Mesenchymal stem cell (in vitro differentiated cells and primary cell): ENCODE data around the gene AMZ1.
"Not testable (repeated sequence)": the region's sequence is repeated elsewhere in the genome, so short reads cannot be mapped to it uniquely, and the experiment has no call there.

Source experiments
- DNase-seq: peaks from one replicate; pipeline ENCODE4 v3.0.0-alpha.2; 2013
- H2AFZ ChIP-seq: one replicate; pipeline ENCODE4 v1.6.1; 2013; ENCODE audit warnings: low read depth, mild to moderate bottlenecking, control low read depth, inconsistent platforms, low read length, moderate library complexity
- H2AK5ac ChIP-seq: 2 replicates; pipeline ENCODE4 v1.6.1; 2013; ENCODE audit warnings: low read length, moderate library complexity, mild to moderate bottlenecking, inconsistent platforms; ENCODE audit not compliant: severe bottlenecking
- H2BK120ac ChIP-seq: one replicate; pipeline ENCODE4 v1.6.1; 2013; ENCODE audit warnings: low read depth, mild to moderate bottlenecking, inconsistent platforms, low read length, moderate library complexity
- H2BK12ac ChIP-seq, 2 experiments: one replicate each; pipeline ENCODE4 v1.6.1; 2013; ENCODE audit warnings: inconsistent platforms in 2 of 2, low read length in 2 of 2, mild to moderate bottlenecking in 2 of 2, moderate library complexity in 2 of 2, control low read depth in 1 of 2
- H2BK15ac ChIP-seq: one replicate; pipeline ENCODE4 v1.6.1; 2013; ENCODE audit warnings: mild to moderate bottlenecking, low read depth, inconsistent platforms; ENCODE audit not compliant: poor library complexity, severe bottlenecking
- H2BK5ac ChIP-seq: 2 replicates; pipeline ENCODE4 v1.6.1; 2013; ENCODE audit warnings: low read depth, mild to moderate bottlenecking, low read length, control low read depth, inconsistent platforms; ENCODE audit not compliant: poor library complexity, severe bottlenecking
- H3K14ac ChIP-seq, 2 experiments: one replicate each; pipeline ENCODE4 v1.6.1; 2013; ENCODE audit warnings: inconsistent platforms in 2 of 2, low read length in 2 of 2, control low read depth in 1 of 2, mild to moderate bottlenecking in 1 of 2, moderate library complexity in 1 of 2
- H3K18ac ChIP-seq, 2 experiments: one replicate each; pipeline ENCODE4 v1.6.1; 2013; ENCODE audit warnings: inconsistent platforms in 2 of 2, low read length in 2 of 2, control low read depth in 1 of 2, low read depth in 1 of 2, mild to moderate bottlenecking in 1 of 2
- H3K23ac ChIP-seq, 2 experiments: one replicate each; pipeline ENCODE4 v1.6.1; 2013; ENCODE audit warnings: inconsistent platforms in 2 of 2, low read length in 2 of 2, mild to moderate bottlenecking in 2 of 2, moderate library complexity in 2 of 2, control low read depth in 1 of 2
- H3K27ac ChIP-seq: 2 replicates; pipeline ENCODE4 v1.5.1; 2013; ENCODE audit warnings: mild to moderate bottlenecking, moderate library complexity, low read length, control low read depth, inconsistent platforms; ENCODE audit not compliant: poor library complexity, severe bottlenecking
- H3K27me3 ChIP-seq, 2 experiments: 2 replicates each; pipeline versions ENCODE4 v1.6.1 to v1.7.0; 2013; ENCODE audit warnings: low read length in 2 of 2, mild to moderate bottlenecking in 2 of 2, moderate library complexity in 2 of 2, control low read depth in 1 of 2, inconsistent platforms in 1 of 2; ENCODE audit not compliant: control insufficient read depth in 1 of 2, insufficient read depth in 1 of 2
- H3K36me3 ChIP-seq, 2 experiments: 2 replicates each; pipeline versions ENCODE4 v1.6.1 to v1.7.0; 2013; ENCODE audit warnings: low read length in 2 of 2, control low read depth in 1 of 2, inconsistent platforms in 1 of 2, low read depth in 1 of 2, mild to moderate bottlenecking in 1 of 2; ENCODE audit not compliant: insufficient read depth in 2 of 2, control insufficient read depth in 1 of 2
- H3K4ac ChIP-seq, 2 experiments: one replicate each; pipeline ENCODE4 v1.6.1; 2013; ENCODE audit warnings: inconsistent platforms in 2 of 2, low read length in 2 of 2, mild to moderate bottlenecking in 2 of 2, moderate library complexity in 2 of 2, control low read depth in 1 of 2, low read depth in 1 of 2
- H3K4me1 ChIP-seq: 2 replicates; pipeline ENCODE4 v1.6.1; 2013; ENCODE audit warnings: low read depth, low read length, control low read depth; ENCODE audit not compliant: control insufficient read depth, insufficient read depth
- H3K4me2 ChIP-seq: 2 replicates; pipeline ENCODE4 v1.6.1; 2013; ENCODE audit warnings: low read length, mild to moderate bottlenecking, inconsistent platforms; ENCODE audit not compliant: poor library complexity, severe bottlenecking
- H3K4me3 ChIP-seq, 2 experiments: 2 replicates each; pipeline versions ENCODE4 v1.5.1 to v1.7.0; 2013; ENCODE audit warnings: low read length in 2 of 2, mild to moderate bottlenecking in 2 of 2, control low read depth in 1 of 2, low read depth in 1 of 2; ENCODE audit not compliant: insufficient read depth in 1 of 2
- H3K79me1 ChIP-seq: replicated peaks from 2 replicates; pipeline ENCODE4 v1.6.1; 2013; ENCODE audit warnings: mild to moderate bottlenecking, control low read depth, low read length, inconsistent platforms; ENCODE audit not compliant: poor library complexity, severe bottlenecking
- H3K9ac ChIP-seq: 2 replicates; pipeline ENCODE4 v1.7.0; 2013; ENCODE audit warnings: mild to moderate bottlenecking, low read length, moderate library complexity
- H3K9me3 ChIP-seq: 2 replicates; pipeline ENCODE4 v1.7.0; 2013; ENCODE audit warnings: mild to moderate bottlenecking, low read length; ENCODE audit not compliant: control insufficient read depth
- H4K8ac ChIP-seq: one replicate; pipeline ENCODE4 v1.6.1; 2013; ENCODE audit warnings: inconsistent platforms, mild to moderate bottlenecking, low read length, moderate library complexity
- H4K91ac ChIP-seq: one replicate; pipeline ENCODE4 v1.6.1; 2013; ENCODE audit warnings: mild to moderate bottlenecking, low read length, inconsistent platforms
- WGBS: methylation state at CpG from one replicate; pipeline ENCODE4 v1.1.7; 2013; ENCODE audit warnings: mixed read lengths; 5-methylcytosine and 5-hydroxymethylcytosine counted together

AMZ1 gene

DNA sequence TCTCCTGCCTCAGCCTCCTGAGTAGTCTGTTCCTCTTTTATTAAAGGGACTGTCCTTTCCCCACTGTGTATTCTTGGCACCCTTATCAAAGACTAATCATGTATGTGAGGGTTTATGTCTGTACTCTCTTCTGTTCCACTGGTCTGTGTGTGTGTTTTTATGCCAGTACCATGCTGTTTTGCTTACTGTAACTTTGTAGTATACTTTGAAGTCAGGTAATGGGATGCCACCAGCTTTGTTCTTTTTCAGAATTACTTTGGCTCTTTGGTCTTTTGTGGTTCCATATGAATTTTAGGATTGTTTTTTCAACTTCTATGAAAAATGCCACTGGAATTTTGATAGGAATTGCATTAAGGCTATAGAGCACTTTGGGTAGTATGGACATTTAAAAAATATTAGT is 14.1 kb upstream of the AMZ1 start:
- Histone ChIP-seq H2BK5ac (no peak overlapping the region), H3K4me1 (peaks cover 7% of the 10 kb centered on the region), H3K4me2 (no peak overlapping the region), H3K27me3 (peaks cover 0 to 15% of the 10 kb centered on the region in 2 experiments), H2AFZ (no peak overlapping the region), H3K9ac (no peak overlapping the region), H3K14ac (no peak overlapping the region), H2BK15ac (no peak overlapping the region), H3K18ac (no peak overlapping the region), H4K91ac (no peak overlapping the region), H3K9me3 (peaks cover 7% of the 10 kb centered on the region), H3K79me1 (no peaks in the 10 kb centered on the region), H4K8ac (no peak overlapping the region), H3K4ac (no peak overlapping the region), H2AK5ac (no peak overlapping the region), H3K27ac (no peak overlapping the region), H3K36me3 (no peaks in the 10 kb centered on the region), H3K23ac (no peak overlapping the region), H3K4me3 (no peak overlapping the region), H2BK12ac (no peak overlapping the region), H2BK120ac (no peak overlapping the region)
- no peak for DNase-seq

DNA sequence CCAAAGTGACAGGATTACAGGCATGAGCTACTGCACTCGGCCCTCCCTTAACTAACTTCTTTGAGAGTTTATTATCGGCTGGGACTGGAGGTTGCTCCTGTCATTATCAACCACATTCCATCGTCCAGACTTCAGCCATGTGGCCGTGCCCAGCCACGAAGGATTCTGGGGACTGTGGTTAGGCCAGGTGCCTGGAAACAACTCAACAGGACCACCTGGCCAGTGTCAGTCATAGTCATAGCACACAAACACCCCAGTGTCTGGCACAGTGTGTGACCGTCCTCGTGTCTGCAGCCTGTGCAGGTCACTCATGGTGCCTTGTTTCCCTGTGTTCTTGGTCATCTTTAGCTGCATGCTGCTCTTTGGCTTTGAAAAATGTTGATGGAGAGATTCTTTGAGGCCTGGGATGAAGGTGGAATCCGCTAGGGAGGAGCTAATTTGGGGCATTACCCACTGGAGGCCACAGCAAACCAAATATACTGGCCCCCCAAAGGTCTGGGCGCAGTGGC is 12.7 kb upstream of the AMZ1 start:
- no peaks in the 10 kb centered on the region for H3K79me1 ChIP-seq
- no peak overlapping the region for H3K4me2 ChIP-seq
- WGBS = 83% methylated on average over 8 of the region's 9 CpGs

DNA sequence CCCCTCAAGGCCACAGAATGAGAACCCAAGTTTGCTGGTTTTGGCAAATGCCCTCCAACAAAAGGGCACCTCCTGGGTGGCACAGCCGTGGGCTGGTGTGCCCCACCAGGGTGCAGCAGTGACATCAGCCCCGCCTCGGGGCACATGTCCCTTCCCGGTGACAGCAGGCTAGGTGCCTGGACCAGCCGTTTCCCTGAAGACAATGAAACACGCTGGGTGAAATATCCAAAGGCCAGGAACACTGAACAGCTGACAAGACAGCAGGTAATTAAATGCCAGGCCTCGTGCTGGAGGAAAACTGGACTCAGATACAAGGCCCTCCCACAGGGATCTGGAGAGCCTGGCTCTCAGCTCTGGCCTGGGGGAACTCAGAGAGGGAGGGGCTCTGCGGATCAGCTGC is 11.4 kb upstream of the AMZ1 start:
- not testable (repeated sequence) for H3K4me1 ChIP-seq, H3K79me1 ChIP-seq, DNase-seq, H4K91ac ChIP-seq, H4K8ac ChIP-seq, H3K23ac ChIP-seq, H2BK120ac ChIP-seq, H3K18ac ChIP-seq, H3K27ac ChIP-seq, H2BK5ac ChIP-seq, H3K36me3 ChIP-seq, H2BK12ac ChIP-seq, H2BK15ac ChIP-seq, H3K9ac ChIP-seq, H3K4me3 ChIP-seq, H3K9me3 ChIP-seq, H2AFZ ChIP-seq, H3K4ac ChIP-seq, H3K14ac ChIP-seq, H3K4me2 ChIP-seq, H2AK5ac ChIP-seq
- WGBS = 73% methylated on average over 5 of the region's 8 CpGs
- H3K27me3 ChIP-seq = peaks cover 2 to 15% of the 10 kb centered on the region in 2 experiments

More for the DNA sequence above, 12.7 kb upstream of the AMZ1 start:
- no peak overlapping the region for H2BK12ac ChIP-seq
- H3K9me3 ChIP-seq = peaks cover 7% of the 10 kb centered on the region
- no peaks in the 10 kb centered on the region for H3K36me3 ChIP-seq
- no peak overlapping the region for H3K27ac ChIP-seq
- H3K23ac ChIP-seq = no peak overlapping the region
- no peak overlapping the region for H2BK5ac ChIP-seq
- H2BK15ac ChIP-seq = no peak overlapping the region
- H4K8ac ChIP-seq = no peak overlapping the region
- no peak overlapping the region for H3K9ac ChIP-seq
- no peak overlapping the region for H2BK120ac ChIP-seq
- no peak overlapping the region for H3K14ac ChIP-seq
- peaks cover 0 to 14% of the 10 kb centered on the region in 2 experiments for H3K27me3 ChIP-seq
- peaks cover 5% of the 10 kb centered on the region for H3K4me1 ChIP-seq
- H3K18ac ChIP-seq = no peak overlapping the region
- H3K4ac ChIP-seq = no peak overlapping the region
- no peak overlapping the region for H2AFZ ChIP-seq
- H2AK5ac ChIP-seq = no peak overlapping the region
- no peak overlapping the region for H4K91ac ChIP-seq
- H3K4me3 ChIP-seq = no peak overlapping the region
- no peak for DNase-seq

DNA sequence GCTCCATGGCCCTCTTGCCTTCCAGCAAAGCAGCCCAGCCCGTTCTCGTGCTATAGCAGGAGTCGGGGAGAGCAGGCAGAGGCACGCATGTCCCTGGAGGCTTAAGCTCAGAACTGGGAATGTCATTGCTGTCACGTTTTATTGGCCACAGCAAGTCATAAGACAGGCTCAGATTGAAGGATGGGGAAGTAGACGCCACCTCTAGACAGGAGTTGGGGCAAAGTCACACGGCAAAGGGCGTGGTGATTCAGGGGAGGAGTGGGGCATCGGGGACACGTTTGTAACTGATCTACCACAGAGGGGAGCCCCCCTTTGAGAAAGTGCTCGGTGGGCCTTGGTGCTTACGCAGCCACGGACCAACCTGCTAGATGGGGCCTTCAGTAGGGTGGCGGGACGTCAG is 9.5 kb upstream of the AMZ1 start:
- 77% methylated on average over 15 of the region's 15 CpGs for WGBS
- peaks cover 5 to 23% of the 10 kb centered on the region in 2 experiments for H3K27me3 ChIP-seq
- not testable (repeated sequence) for H3K14ac ChIP-seq, H2BK12ac ChIP-seq, H2BK120ac ChIP-seq, H4K8ac ChIP-seq, H2AK5ac ChIP-seq, H3K18ac ChIP-seq, H3K79me1 ChIP-seq, H3K4me1 ChIP-seq, H3K36me3 ChIP-seq, H2AFZ ChIP-seq, H3K9ac ChIP-seq, H3K9me3 ChIP-seq, H2BK15ac ChIP-seq, H3K4me2 ChIP-seq, H4K91ac ChIP-seq, DNase-seq, H2BK5ac ChIP-seq, H3K4ac ChIP-seq, H3K23ac ChIP-seq, H3K4me3 ChIP-seq, H3K27ac ChIP-seq
